GM21381 (cell line): ENCODE results near the gene MRPS16.

Experiments
- ATAC-seq: cut with Tn5 transposase; IDR thresholded peaks from one replicate; pipeline ENCODE4 v1.9.1; 2021; ENCODE audit warnings: mild to moderate bottlenecking, moderate library complexity; ENCODE audit not compliant: unreplicated experiment

Gene MRPS16

DNA sequence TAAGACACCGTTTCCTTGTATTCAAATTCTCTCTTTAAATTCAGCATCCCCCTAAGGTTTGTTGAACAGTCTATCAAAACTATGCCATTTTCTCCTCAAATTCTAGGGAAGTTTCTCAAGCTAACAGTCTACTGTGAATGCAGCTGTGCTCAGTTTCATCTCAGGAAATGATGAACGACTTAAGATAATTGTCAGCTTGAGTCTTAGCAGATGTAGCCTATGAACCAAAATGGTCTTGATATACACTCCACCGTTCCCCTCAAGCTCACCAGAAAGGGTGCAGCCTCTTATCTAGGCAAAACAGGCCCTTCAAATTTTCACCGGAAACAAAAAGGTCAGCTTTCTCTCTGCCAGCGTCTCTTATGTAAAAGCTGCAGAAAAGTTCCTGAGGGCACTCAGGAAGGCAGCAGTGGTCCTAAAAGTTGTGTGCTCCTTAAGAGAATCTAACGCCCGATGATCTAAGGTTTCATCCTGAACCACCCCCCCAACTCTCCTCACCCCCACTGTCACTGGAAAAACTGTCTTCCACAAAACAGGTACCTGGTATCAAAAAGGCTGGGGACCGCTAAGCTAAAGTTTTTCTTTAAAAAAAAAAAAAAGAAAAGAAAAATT lies 7.5 kb downstream of the MRPS16 start:
- no peak for ATAC-seq

- ATAC-seq = no peak
These were observed 12.5 kb downstream of the MRPS16 start for GRCh38 chr10:73239908-73240307.

- no peak for ATAC-seq
These were observed 13.4 kb downstream of the MRPS16 start for GRCh38 chr10:73238990-73239566.

GRCh38 chr10:73234695-73235094 lies 17.7 kb downstream of the MRPS16 start:
- no peak for ATAC-seq

DNA sequence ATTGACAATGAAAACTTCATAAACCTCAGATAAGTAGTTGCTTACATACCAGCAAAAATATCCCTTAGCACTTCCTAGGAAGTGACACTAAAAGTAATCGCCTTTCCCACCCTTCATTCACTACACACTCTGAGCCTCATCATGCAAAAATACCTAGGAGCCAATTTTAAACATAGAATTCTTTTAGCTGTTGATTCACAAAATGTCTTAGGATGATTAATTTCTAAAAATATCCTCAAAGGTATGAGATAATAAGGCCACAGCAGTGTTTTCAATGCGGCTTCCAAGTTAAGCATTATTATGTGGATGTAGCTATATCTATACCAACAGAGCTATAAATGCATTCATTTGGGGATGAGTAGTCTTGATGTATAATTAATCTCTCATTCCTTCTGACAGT lies 18.6 kb downstream of the MRPS16 start:
- ATAC-seq = no peak

DNA sequence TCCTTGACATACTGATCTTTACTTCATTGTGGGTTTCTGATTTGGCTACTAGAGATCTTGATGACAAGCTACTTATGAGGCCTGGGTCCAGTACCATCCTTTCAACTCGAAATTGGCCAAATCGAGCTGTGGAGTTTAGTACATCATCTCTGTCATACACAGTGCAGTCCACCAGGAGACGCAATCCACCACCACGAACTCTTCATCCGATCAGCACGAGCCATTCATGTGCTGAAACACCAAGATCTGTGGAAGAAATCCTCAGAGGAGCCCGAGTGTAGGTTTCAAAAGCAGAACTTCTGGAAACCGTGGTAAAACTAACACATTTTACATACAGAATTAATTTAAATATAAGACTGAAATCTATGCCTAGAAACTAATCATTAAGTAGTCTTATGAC lies 19.6 kb downstream of the MRPS16 start:
- ATAC-seq = no peak

- no peak for ATAC-seq
These were observed 22.9 kb downstream of the MRPS16 start for GRCh38 chr10:73229567-73229966.

DNA sequence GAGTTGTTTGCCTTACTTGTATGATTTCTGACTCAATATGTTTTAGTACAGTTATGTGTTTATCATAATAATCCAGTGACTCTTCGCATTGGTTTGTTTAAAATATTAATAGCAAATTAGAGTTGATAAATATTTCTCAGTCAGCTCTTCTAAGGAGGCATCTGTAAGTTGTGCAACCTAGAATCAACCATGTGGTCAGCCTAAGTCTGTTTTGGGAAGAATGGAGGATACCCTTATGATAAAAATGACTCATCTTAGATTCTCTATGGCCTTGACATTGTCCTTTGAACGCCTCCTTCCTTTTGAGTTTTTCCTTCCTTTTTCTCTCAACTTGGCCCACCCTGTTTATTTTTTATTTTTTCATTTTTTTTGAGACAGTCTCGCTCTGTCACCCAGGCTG lies 24.2 kb downstream of the MRPS16 start:
- ATAC-seq = no peak

- ATAC-seq = no peak
These were observed 25.8 kb downstream of the MRPS16 start for GRCh38 chr10:73226663-73227062.

GRCh38 chr10:73225518-73225917 lies 26.9 kb downstream of the MRPS16 start:
- no peak for ATAC-seq

DNA sequence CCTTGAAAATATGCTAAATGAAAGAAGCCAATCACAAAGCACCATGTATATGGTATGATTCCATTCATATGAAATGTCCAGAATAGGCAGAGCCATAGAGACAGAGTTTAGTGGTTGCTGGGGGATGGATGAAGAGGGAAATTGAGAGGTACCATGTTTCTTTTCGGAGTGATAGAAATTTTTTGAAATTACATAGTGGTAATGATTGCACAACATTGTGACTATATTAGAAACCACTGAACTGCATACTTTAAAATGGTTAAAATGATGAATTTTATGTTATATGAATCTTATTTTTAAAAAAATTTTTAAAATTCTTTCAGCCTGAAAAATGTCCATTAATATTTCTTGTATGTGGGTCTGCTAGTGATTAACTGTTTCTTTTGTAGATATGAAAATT lies 31.5 kb downstream of the MRPS16 start:
- ATAC-seq = no peak

DNA sequence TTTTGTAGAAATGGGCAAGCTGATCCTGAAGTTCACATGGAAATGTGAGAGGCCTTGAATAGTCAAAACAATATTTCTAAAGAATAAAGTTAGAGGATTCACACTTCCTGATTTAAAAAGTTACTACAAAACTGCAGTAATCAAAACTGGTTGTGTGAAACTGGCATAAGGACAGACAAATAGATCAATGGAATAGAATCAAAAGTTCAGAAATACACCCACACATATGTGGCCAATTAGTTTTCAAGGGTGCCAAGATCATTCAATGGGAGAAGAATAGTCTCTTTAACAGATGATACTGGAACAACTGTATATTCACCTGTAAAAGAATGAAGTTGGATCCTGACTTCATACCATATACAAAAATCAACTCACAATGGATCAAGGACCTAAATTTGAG lies 33.1 kb downstream of the MRPS16 start:
- ATAC-seq = no peak

- no peak for ATAC-seq
These were observed 33.8 kb downstream of the MRPS16 start for GRCh38 chr10:73218431-73219191.

GRCh38 chr10:73217628-73218027 lies 34.8 kb downstream of the MRPS16 start:
- ATAC-seq = no peak

DNA sequence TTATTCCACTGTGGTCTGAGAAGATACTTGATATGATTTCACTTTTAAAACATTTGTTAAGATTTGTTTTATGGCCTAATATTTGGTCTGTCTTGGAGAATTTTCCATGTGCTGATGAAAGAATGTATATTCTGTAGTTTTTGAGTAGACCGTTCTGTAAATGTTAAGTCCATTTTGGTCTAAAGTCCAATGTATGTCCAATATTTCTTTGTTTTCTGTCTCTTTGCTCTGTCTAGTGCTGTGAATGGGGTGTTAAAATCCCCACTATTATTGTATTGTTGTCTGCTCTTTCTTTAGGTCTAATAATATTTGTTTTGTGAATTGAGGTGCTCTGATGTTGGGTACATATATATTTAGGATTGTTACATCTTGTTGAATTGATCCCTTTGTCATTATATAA lies 36.7 kb downstream of the MRPS16 start:
- ATAC-seq = no peak

DNA sequence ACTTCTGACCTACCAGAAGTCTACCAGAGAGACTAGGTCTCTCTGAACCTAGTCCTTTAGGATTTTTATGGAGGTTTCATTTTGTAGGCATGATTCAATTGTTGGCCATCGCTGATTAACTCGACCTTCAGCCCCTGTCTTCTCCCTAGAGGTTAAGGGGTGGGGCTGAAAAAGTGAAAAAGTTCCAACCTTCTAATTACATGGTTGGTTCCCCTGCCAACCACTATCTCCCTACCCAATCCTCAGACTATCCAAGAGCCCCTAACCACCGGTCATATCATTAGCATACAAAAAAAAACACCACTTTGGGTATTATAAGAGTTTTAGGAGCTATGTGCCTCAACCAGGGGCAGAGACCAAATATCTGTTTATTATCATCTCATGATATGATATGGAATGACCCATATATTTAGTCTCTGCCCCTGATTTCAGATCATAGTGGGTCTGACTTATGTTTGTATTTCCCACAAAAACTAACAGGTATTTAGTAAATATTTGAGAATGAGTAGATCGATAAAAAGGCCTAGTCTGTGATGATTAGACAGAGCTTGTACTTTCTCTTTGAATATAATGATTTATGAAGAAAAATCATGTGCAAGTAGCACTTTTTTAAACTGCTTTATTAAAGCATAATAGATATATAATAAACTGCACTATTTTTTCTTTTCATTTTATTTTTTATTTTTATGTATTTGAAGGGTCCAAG lies 41.2 kb downstream of the MRPS16 start:
- ATAC-seq = no peak

DNA sequence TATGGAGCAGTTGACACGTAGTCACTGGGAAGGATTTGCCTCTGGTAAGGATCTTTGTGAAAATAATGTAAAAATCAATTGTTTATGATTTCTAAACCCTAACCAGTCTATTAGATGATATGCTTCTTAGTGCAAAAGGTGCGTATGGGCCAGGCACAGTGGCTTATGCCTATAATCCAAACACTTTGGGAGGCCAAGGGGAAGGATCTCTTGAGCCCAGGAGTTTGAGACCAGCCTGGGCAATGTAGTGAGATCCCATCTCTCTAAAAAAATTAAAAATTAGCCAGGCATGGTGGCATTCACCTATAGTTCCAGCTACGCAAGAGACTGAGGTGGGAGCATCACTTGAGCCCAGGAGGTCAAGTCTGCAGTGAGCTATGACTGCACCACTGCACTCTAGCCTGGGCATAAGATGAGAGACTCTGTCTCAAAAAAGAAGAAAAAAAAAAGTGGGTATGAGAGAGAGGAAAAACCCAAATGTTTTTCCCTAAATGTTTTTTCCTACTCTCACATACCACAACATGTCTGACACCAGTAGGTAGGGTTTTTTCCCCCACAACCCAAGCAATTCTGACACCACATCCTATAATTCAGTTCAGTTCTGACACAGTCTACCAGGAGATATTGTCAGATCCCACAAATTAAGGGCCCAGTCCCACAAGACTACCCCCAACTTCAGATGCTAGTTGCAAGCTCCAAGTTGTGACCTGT lies 41.9 kb downstream of the MRPS16 start:
- no peak for ATAC-seq

GRCh38 chr10:73209705-73210104 lies 42.7 kb downstream of the MRPS16 start:
- ATAC-seq = no peak

DNA sequence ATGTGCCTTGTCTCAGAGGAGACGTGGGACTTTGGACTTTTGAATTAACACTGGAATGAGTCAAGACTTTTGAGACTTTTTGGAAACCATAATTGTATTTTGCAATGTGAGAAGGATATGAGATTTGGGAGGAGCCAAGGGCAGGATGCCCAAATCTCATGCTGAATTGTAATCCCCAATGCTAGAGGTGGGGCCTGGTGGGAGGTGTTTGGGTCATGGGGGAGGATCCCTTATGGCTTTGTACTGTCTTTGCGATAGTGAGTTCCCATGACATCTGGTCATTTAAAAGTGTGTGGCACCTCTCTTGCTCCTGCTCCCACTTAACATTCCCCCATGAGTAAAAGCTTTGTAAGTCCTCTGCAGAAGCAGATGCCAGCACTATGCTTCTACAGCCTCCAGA lies 44.6 kb downstream of the MRPS16 start:
- ATAC-seq = no peak

DNA sequence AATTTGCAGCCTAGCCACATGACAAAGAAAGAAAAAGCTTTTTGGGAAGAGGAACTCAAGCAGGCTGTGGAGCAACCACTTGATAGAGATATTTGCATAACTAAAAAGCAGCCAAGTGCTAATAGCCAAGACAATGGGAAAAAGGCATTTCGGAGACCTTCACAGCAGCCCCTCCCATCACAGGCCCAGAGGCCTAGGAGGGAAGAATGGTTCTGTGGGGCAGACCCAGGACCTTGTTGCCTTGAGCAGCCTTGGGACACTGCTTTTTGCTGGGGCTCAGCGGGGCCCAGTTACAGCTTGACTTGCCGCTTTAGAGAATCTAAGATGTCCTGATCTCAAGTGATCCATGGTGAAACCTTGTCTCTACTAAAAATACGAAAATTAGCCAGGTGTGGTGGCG lies 46.1 kb downstream of the MRPS16 start:
- no peak for ATAC-seq

- no peak for ATAC-seq
These were observed 46.6 kb downstream of the MRPS16 start for GRCh38 chr10:73205890-73206289.
